ENCODE measurements around the gene TJP1. TPM values are rescaled to one million over a fixed set of nuclear protein-coding genes. Genes with fewer than 3 reads are reported as not detected.
"Not testable (repeated sequence)": the region's sequence is repeated elsewhere in the genome, so short reads cannot be mapped to it uniquely, and the experiment has no call there.

TJP1 gene
- polyA plus RNA-seq, 6 donors from 2014 or later = not detected

DNA sequence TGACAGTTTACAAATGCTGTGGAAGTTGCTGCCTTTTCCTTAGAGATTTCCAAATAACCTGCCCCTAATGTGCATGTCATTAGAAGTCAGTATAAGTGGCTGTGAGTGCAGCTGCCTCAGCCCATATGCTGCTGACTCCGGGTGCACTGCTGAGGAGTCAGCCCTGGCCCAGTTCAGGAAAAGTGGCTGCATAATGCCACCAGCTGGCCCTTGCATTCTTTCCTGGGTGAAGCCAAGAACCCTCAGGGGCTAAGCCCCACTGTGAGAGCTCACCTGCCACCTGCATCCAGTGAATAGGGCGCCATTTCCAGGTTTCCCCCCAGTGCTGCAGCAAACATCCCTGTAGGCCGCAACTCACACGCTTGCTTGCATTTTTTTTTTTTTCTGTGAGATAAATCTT is 139.9 kb downstream of the TJP1 start:
- Mint-ChIP-seq H3K4me3 (no peak overlapping the region), H3K27me3 (peaks cover 9 to 12% (median 10%) of the 10 kb centered on the region in 3 donors), H3K36me3 (no peaks in the 10 kb centered on the region), H3K9me3 (peaks cover 0 to 4% (median 0%) of the 10 kb centered on the region in 7 donors), H3K4me1 (peaks cover 0 to 2% (median 0%) of the 10 kb centered on the region in 3 donors), H3K27ac (peak overlapping the region in 1 of 6 donors; percentile 16)
- ATAC-seq (ENCODE audit: low read depth in 2 of 2) (no peak), DNase-seq (no peak)

- Mint-ChIP-seq H3K9me3 (peaks cover 0 to 4% (median 0%) of the 10 kb centered on the region in 7 donors), H3K36me3 (no peaks in the 10 kb centered on the region), H3K4me1 (peaks cover 0 to 3% (median 0%) of the 10 kb centered on the region in 3 donors), H3K4me3 (no peak overlapping the region), H3K27ac (no peak overlapping the region), H3K27me3 (peaks cover 13 to 16% (median 14%) of the 10 kb centered on the region in 3 donors)
- DNase-seq = no peak
- no peak for ATAC-seq (ENCODE audit: low read depth in 2 of 2)
Observed at GRCh38 chr15:29681946-29682345, 140.3 kb downstream of the TJP1 start.

- Mint-ChIP-seq H3K4me1 (peaks cover 0 to 3% (median 0%) of the 10 kb centered on the region in 3 donors), H3K27me3 (peaks cover 17 to 18% (median 17%) of the 10 kb centered on the region in 3 donors), H3K27ac (no peak overlapping the region), H3K36me3 (no peaks in the 10 kb centered on the region), H3K9me3 (peaks cover 0 to 2% (median under 1%) of the 10 kb centered on the region in 7 donors), H3K4me3 (no peak overlapping the region)
- no peak for ATAC-seq (ENCODE audit: low read depth in 2 of 2)
- DNase-seq = no peak
Observed at GRCh38 chr15:29681166-29681845, 141.0 kb downstream of the TJP1 start.

DNA sequence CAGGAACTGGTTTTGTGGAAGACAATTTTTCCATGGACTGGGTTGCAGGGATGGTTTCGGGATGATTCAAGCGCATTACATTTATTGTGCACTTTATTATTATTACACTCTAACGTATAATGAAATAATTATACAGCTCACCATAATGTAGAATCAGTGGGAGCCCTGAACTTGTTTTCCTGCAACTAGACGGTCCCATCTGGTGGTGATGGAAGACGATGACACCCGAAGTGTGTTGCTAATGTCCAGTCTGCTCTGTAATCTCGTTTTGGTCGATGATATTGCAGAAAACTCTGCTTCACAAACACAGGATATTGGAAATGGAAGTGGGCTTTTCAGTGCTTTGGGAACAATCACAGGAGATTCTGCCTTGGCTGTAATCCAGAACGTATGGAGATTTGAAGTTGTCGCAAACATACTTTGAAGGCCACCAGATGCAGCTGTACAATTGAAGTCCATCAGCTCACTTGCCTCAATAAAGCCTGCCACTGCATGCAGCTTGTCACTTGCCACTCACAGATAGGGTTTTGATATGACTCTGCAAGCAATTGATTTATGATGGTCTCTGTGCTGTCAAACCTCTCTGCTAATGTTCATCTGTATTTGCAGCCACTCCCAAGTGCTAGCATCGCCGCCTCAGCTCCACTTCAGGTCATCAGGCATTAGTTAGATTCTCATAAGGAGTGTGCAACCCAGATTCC is 141.7 kb downstream of the TJP1 start:
- Mint-ChIP-seq H3K27ac (no peak overlapping the region), H3K9me3 (peaks cover 0 to 3% (median 0%) of the 10 kb centered on the region in 7 donors), H3K4me3 (no peak overlapping the region), H3K27me3 (peaks cover 18 to 20% (median 19%) of the 10 kb centered on the region in 3 donors), H3K36me3 (no peaks in the 10 kb centered on the region), H3K4me1 (peaks cover 0 to 3% (median 0%) of the 10 kb centered on the region in 3 donors)
- ATAC-seq (ENCODE audit: low read depth in 2 of 2) (no peak), DNase-seq (no peak)

DNA sequence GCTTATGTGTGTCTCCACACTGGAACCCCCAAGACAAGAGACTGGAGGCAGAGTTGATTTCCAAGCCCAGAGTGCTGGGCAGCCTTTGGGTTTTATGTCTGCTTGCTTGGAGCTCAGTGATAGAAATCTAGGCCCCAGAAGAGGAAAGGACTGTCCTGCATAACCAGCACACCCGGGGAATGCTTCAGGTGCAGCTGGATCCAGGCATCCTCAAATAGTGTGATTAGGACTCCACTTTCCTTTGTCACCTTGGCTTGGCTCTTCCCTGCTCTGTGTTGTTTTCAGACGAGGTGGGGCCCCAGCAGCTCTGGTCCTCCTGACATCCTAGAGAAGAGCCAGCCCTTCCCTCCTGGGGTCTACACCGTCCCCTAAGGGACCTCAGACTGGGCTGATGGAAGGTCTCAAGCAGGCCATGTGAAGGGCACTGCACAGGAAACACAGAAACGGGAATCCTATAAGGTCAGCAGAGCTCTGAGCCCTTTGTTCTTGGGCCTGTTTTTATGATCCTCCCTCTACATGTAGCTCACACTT is 143.7 kb downstream of the TJP1 start:
- Mint-ChIP-seq H3K36me3 (no peaks in the 10 kb centered on the region), H3K4me3 (no peak overlapping the region)

GRCh38 chr15:29677871-29678461 is 144.3 kb downstream of the TJP1 start:
- Mint-ChIP-seq H3K27ac (no peak overlapping the region), H3K9me3 (peaks cover 0 to 9% (median 2%) of the 10 kb centered on the region in 7 donors), H3K4me3 (no peak overlapping the region), H3K36me3 (no peaks in the 10 kb centered on the region), H3K4me1 (peaks cover 0 to 3% (median 0%) of the 10 kb centered on the region in 3 donors), H3K27me3 (peaks cover 24 to 38% (median 31%) of the 10 kb centered on the region in 3 donors)
- DNase-seq (no peak), ATAC-seq (ENCODE audit: low read depth in 2 of 2) (no peak)

More for the DNA sequence above, 143.7 kb downstream of the TJP1 start:
- H3K27me3 Mint-ChIP-seq = peaks cover 21 to 32% (median 25%) of the 10 kb centered on the region in 3 donors
- ATAC-seq (ENCODE audit: low read depth in 2 of 2) (no peak), DNase-seq (no peak)
- peaks cover 0 to 3% (median 2%) of the 10 kb centered on the region in 7 donors for H3K9me3 Mint-ChIP-seq
- peak overlapping the region in 2 of 6 donors; percentile 58 to 81 for H3K27ac Mint-ChIP-seq
- H3K4me1 Mint-ChIP-seq = peaks cover 0 to 3% (median 0%) of the 10 kb centered on the region in 3 donors

DNA sequence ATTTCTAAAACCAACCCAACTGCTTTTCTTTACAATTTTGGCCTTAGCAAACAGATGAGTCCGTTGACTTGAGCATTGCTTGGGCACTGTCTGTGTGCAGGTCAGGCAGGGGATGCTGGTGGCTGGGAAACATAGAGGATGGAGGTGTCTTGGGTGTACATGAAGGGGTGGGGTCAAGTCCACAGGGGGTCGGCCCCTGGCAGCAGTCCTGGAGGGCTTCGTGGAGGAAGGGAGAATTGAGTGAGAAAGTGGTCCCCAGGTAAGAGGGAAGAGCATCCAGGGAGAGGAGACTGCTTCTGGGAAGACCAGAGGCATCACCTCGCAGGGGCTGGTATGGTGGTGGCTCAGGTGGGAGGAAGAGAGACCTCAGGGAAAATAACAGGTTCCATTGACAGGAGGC is 144.8 kb downstream of the TJP1 start:
- ATAC-seq (ENCODE audit: low read depth in 2 of 2) = no peak
- Mint-ChIP-seq H3K27ac (no peak overlapping the region), H3K4me1 (peaks cover 0 to 3% (median 0%) of the 10 kb centered on the region in 3 donors), H3K36me3 (no peaks in the 10 kb centered on the region), H3K9me3 (peaks cover 0 to 14% (median 2%) of the 10 kb centered on the region in 7 donors), H3K27me3 (peaks cover 27 to 43% (median 36%) of the 10 kb centered on the region in 3 donors), H3K4me3 (no peak overlapping the region)
- DNase-seq = no peak

- no peak for DNase-seq
- H3K4me3 Mint-ChIP-seq = no peak overlapping the region
- no peak overlapping the region for H3K27ac Mint-ChIP-seq
- no peaks in the 10 kb centered on the region for H3K36me3 Mint-ChIP-seq
- no peak for ATAC-seq (ENCODE audit: low read depth in 2 of 2)
- peaks cover 27 to 45% (median 36%) of the 10 kb centered on the region in 3 donors for H3K27me3 Mint-ChIP-seq
- H3K9me3 Mint-ChIP-seq = peaks cover 0 to 14% (median 2%) of the 10 kb centered on the region in 7 donors
- peaks cover 0 to 3% (median 0%) of the 10 kb centered on the region in 3 donors for H3K4me1 Mint-ChIP-seq
Observed at GRCh38 chr15:29676961-29677402, 145.3 kb downstream of the TJP1 start.

DNA sequence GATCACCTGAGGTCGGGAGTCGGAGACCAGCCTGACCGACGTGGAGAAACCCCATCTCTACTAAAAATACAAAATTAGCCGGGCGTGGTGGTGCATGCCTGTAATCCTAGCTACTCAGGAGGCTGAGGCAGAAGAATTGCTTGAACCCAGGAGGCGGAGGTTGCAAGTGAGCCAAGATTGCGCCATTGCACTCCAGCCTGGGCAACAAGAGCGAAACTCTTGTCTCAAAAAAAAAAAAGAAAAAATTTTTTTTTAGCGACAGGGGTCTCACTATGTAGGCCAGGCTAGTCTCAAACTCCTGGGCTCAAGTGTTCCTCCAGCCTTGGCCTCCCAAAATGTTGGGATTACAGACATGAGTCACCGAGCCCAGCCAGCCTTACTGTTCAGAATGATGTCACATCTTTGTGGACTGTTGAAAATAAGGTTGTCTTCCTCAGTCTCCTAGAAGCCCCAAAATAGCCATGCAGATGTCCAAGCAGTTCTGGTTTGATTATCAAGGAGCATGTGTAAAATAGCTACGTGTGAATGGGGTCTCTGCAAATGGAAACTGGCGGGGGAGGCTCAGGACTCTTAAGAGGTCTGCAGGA is 145.8 kb downstream of the TJP1 start:
- H3K27me3 Mint-ChIP-seq = peaks cover 27 to 45% (median 36%) of the 10 kb centered on the region in 3 donors
- not testable (repeated sequence) for H3K36me3 Mint-ChIP-seq; DNase-seq; H3K4me3 Mint-ChIP-seq; H3K27ac Mint-ChIP-seq; H3K4me1 Mint-ChIP-seq; ATAC-seq (ENCODE audit: low read depth in 2 of 2)
- peaks cover 0 to 14% (median 2%) of the 10 kb centered on the region in 7 donors for H3K9me3 Mint-ChIP-seq

DNA sequence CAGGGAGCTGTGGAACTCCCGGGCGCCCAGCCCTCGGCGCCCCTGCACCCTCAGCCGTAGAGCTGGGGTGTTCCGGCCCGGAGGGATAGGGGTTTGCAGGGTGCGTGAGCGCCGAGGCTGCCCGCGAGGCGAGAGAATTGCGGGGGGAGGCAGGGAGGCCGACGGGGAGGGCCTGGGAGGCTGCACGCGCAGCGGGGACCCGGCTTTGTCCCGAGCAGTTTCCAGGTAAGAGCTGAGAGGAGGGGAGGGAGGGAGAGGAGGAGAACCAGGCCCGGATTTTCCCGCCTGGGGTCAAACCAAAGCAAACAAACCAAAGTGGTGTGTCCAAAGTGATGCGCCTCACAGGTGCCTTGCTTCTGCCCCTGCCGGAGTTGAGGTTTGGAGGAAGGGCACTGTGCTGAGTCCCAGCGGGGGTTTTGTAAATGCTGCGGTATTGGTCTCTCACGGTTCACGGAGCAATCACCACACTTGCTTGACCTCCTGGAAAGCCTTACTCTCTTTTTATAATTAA is 146.4 kb downstream of the TJP1 start:
- Mint-ChIP-seq H3K27me3 (peaks cover 32 to 45% (median 36%) of the 10 kb centered on the region in 3 donors), H3K4me1 (peaks cover 0 to 3% (median 0%) of the 10 kb centered on the region in 3 donors), H3K4me3 (no peak overlapping the region), H3K36me3 (no peaks in the 10 kb centered on the region), H3K9me3 (peaks cover 0 to 14% (median 2%) of the 10 kb centered on the region in 7 donors), H3K27ac (no peak overlapping the region)
- DNase-seq = no peak
- ATAC-seq (ENCODE audit: low read depth in 2 of 2) = no peak

GRCh38 chr15:29674661-29675533 is 147.4 kb downstream of the TJP1 start:
- no peaks in the 10 kb centered on the region for H3K36me3 Mint-ChIP-seq
- H3K4me1 Mint-ChIP-seq = peaks cover 0 to 3% (median 0%) of the 10 kb centered on the region in 3 donors
- DNase-seq = no peak
- H3K9me3 Mint-ChIP-seq = peaks cover 0 to 14% (median 3%) of the 10 kb centered on the region in 7 donors
- peaks cover 34 to 45% (median 36%) of the 10 kb centered on the region in 3 donors for H3K27me3 Mint-ChIP-seq
- no peak overlapping the region for H3K4me3 Mint-ChIP-seq
- H3K27ac Mint-ChIP-seq = no peak overlapping the region
- no peak for ATAC-seq (ENCODE audit: low read depth in 2 of 2)

Measured in naive B cell (primary cell).